Superior temporal gyrus (tissue), 1 donor: ENCODE measurements around the gene CHP1.
"Not testable (repeated sequence)": the region's sequence is repeated elsewhere in the genome, so short reads cannot be mapped to it uniquely, and the experiment has no call there.

Source experiments
- DNase-seq: peaks from one replicate; pipeline ENCODE4 v3.0.0-alpha.2; 2016; ENCODE audit errors: extremely low spot score

The CHP1 gene

GRCh38 chr15:41292521-41292920 lies 61.5 kb downstream of the CHP1 start:
- DNase-seq: no peak

- DNase-seq: not testable (repeated sequence)
These were observed 70.1 kb downstream of the CHP1 start for GRCh38 chr15:41301139-41301538.

GRCh38 chr15:41301587-41301986 lies 70.5 kb downstream of the CHP1 start:
- DNase-seq: no peak

- no peak for DNase-seq
These were observed 73.2 kb downstream of the CHP1 start for GRCh38 chr15:41304149-41304770.

- no peak for DNase-seq
These were observed 76.6 kb downstream of the CHP1 start for GRCh38 chr15:41307679-41308078.

- DNase-seq: no peak
These were observed 78.3 kb downstream of the CHP1 start for GRCh38 chr15:41309226-41309905.

GRCh38 chr15:41320805-41321330 lies 89.8 kb downstream of the CHP1 start:
- DNase-seq: not testable (repeated sequence)

- DNase-seq: no peak
These were observed 92.5 kb downstream of the CHP1 start for GRCh38 chr15:41323611-41324010.

- DNase-seq: no peak
These were observed 100.2 kb downstream of the CHP1 start for GRCh38 chr15:41331281-41331680.
